Thoracic aorta (tissue), 2 donors: Measurements from ENCODE around the gene PAX5. TPM values are rescaled to one million over a fixed set of nuclear protein-coding genes. Genes with fewer than 3 reads are reported as not detected.

Source experiments
- ATAC-seq: fragments of 150-250 bp; one replicate; pipeline ENCODE4 v1.8.0; 2017; ENCODE audit warnings: low read depth; ENCODE audit not compliant: insufficient number of reproducible peaks, low FRiP score
- DNase-seq: peaks from one replicate; pipeline ENCODE4 v3.0.0-alpha.2; 2020; ENCODE audit warnings: low spot score
- H3K27ac ChIP-seq, 2 donors: fragments of 200-600 bp; sonication (generic); 1 replicate in 1 of 2; 2 replicates in 1 of 2; pipeline ENCODE4 v1.5.1; 2016; ENCODE audit warnings: mild to moderate bottlenecking in 2 of 2, moderate library complexity in 2 of 2
- H3K27me3 ChIP-seq: fragments of 200-600 bp; sonication (generic); replicated peaks from 2 replicates; pipeline ENCODE4 v1.6.0; 2016; ENCODE audit warnings: mild to moderate bottlenecking; ENCODE audit not compliant: insufficient read depth
- H3K36me3 ChIP-seq: fragments of 200-600 bp; sonication (generic); one replicate; pipeline ENCODE4 v1.5.1; 2016
- H3K4me1 ChIP-seq, 2 donors: fragments of 200-600 bp; sonication (generic); 1 replicate in 1 of 2; 2 replicates in 1 of 2; pipeline versions ENCODE4 v1.5.1 to v1.6.0; 2016; ENCODE audit warnings: low read depth in 2 of 2, mild to moderate bottlenecking in 1 of 2; ENCODE audit not compliant: control insufficient read depth in 1 of 2
- H3K4me3 ChIP-seq: fragments of 200-600 bp; sonication (generic); 2 replicates; pipeline ENCODE4 v1.5.1; 2016; ENCODE audit warnings: mild to moderate bottlenecking
- H3K9me3 ChIP-seq: fragments of 200-600 bp; sonication (generic); 2 replicates; pipeline ENCODE4 v1.5.1; 2016
- total RNA-seq, 2 donors: library from RNA; depleted of rRNA; stranded (reverse); fragments of >200 nt; gene quantifications; one replicate each; pipeline versions ENCODE4 v1.1.0 to v1.2.3, GENCODE V29; 2016
- TF ChIP-seq, protein P1 (sequence below): fragments of 200-600 bp; sonication (generic); IDR thresholded peaks from one replicate; pipeline ENCODE4 v1.5.1; 2019; ENCODE audit warnings: antibody characterized with exemption

Gene PAX5
- total RNA-seq, 2 donors from 2014 or later = 0.21 TPM; not detected in 1

DNA sequence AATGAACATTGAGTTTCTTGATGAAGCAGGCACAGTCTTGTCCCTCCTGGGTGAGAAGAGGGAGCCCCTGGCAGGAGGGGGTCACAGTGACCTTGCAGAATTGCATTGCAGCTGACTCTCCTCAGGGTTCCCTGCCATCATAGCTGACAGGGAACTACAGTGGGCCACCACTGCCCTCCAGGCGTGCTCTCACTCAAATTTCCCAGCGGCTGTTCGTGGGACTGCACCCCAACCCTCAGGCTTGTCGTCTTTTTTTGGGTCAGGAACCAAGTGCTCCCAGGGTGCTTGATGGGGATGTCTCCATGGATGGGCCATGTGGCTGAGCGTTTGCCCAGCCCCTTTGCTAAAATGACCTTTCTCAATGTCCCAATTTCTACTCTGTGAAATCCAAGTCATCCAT, 245.5 kb downstream of the PAX5 start:
- Histone ChIP-seq H3K27me3 (no peaks in the 10 kb centered on the region), H3K4me3 (no peak overlapping the region), H3K9me3 (no peaks in the 10 kb centered on the region), H3K27ac (no peak overlapping the region), H3K36me3 (no peaks in the 10 kb centered on the region), H3K4me1 (no peaks in the 10 kb centered on the region)
- no peak for ATAC-seq
- TF ChIP-seq, protein P1, sequence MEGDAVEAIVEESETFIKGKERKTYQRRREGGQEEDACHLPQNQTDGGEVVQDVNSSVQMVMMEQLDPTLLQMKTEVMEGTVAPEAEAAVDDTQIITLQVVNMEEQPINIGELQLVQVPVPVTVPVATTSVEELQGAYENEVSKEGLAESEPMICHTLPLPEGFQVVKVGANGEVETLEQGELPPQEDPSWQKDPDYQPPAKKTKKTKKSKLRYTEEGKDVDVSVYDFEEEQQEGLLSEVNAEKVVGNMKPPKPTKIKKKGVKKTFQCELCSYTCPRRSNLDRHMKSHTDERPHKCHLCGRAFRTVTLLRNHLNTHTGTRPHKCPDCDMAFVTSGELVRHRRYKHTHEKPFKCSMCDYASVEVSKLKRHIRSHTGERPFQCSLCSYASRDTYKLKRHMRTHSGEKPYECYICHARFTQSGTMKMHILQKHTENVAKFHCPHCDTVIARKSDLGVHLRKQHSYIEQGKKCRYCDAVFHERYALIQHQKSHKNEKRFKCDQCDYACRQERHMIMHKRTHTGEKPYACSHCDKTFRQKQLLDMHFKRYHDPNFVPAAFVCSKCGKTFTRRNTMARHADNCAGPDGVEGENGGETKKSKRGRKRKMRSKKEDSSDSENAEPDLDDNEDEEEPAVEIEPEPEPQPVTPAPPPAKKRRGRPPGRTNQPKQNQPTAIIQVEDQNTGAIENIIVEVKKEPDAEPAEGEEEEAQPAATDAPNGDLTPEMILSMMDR = no peak
- DNase-seq = no peak

DNA sequence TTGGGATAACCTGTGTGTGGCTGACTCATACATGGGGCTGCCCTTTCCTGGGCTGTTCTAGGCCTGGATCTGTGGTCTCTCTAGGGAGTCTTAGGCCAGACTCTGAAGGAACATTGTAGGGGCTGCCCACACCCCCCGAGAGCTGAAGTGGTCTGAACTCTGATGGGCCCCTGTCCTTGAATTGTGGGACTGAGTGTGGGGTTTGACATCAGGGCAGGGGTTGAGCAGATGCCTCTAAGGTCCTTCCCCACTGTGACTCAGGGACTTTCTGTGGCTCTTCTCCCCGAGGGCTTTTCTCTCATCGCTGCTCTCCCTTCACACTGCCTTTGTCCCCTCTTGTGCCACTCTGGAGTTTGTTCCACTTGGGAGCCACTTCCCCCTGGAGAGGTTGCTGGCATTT, 246.4 kb downstream of the PAX5 start:
- H3K4me1 ChIP-seq = no peaks in the 10 kb centered on the region
- TF ChIP-seq, protein P1 = no peak
- ATAC-seq = no peak
- no peaks in the 10 kb centered on the region for H3K27me3 ChIP-seq
- no peaks in the 10 kb centered on the region for H3K9me3 ChIP-seq
- H3K4me3 ChIP-seq = no peak overlapping the region
- no peak for DNase-seq
- no peak overlapping the region for H3K27ac ChIP-seq
- no peaks in the 10 kb centered on the region for H3K36me3 ChIP-seq

Other genes starting within 250 kb of the PAX5 start
- gene ZCCHC7, start 86.3 kb upstream of the PAX5 start, total RNA-seq = 10 to 100 TPM; 13.8 to 19.5 TPM